A673 (cell line): ENCODE data around the gene DNAL4.

Experiments used
- EZH2 ChIP-seq: fragments of 200-600 bp; sonication (generic); IDR thresholded peaks from 2 replicates; pipeline ENCODE4 v1.6.1; 2017; ENCODE audit warnings: borderline replicate concordance, low read depth, mild to moderate bottlenecking, mixed read lengths, antibody characterized with exemption, low read length; ENCODE audit not compliant: poor library complexity, severe bottlenecking
- TF ChIP-seq, protein P1 (sequence below): fragments of 300-800, 200-600 bp; sonication (generic); conservative IDR thresholded peaks from 2 replicates; pipeline ENCODE4 v1.5.1; 2017; ENCODE audit warnings: low read depth, mild to moderate bottlenecking, antibody characterized with exemption, low read length, moderate library complexity, mixed read lengths

DNA sequence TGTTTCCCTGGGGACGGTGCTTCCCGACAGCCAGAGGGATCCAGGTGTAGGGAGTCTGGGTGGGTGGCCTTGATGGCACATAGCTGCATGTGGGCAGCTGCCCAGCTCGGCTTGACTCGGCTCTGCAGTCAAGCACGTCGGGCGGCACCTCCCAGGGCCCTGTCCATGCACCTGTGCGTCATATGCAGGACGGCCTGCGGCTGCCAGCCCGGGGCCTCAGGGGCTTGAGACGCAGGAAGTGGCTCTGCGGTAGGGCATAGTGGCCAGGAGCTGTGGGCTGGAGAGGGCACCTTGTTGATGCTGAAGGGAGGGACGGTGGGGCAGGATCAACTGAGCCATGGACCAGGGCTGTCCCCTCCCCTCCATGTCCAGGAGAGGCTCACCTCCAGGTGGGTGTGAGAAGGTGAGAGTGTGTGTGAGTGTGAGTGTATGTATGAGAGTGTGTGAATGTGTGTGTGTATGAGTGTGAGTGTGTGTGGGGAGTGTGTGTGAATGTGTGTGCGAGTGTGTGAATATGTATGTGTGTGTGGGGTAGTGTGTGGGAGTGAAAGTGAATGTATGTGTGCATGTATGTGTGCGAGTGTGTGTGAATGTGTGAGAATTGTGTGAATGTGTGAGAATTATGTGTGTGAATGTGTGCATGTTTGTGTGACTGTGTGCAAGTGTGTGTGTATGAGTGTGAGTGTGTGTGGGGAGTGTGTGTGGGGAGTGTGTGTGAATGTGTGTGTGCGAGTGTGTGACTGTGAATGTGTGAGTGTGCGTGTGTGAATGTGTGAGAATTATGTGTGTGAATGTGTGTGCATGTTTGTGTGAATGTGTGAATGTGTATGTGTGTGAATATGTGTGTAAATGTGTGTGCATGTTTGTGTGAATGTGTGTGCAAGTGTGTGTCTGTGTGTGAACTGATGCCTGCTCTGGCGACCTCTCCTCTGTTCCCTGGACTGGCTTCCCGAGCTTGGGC lies 32.5 kb downstream of the DNAL4 start:
- TF ChIP-seq, protein P1, sequence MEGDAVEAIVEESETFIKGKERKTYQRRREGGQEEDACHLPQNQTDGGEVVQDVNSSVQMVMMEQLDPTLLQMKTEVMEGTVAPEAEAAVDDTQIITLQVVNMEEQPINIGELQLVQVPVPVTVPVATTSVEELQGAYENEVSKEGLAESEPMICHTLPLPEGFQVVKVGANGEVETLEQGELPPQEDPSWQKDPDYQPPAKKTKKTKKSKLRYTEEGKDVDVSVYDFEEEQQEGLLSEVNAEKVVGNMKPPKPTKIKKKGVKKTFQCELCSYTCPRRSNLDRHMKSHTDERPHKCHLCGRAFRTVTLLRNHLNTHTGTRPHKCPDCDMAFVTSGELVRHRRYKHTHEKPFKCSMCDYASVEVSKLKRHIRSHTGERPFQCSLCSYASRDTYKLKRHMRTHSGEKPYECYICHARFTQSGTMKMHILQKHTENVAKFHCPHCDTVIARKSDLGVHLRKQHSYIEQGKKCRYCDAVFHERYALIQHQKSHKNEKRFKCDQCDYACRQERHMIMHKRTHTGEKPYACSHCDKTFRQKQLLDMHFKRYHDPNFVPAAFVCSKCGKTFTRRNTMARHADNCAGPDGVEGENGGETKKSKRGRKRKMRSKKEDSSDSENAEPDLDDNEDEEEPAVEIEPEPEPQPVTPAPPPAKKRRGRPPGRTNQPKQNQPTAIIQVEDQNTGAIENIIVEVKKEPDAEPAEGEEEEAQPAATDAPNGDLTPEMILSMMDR = no peak
- TF ChIP-seq EZH2 = no peak
